Hematopoietic multipotent progenitor cell treated with erythropoietin and hydrocortisone succinate and interleukin-3 and kit ligand, for 8 days (in vitro differentiated cells): ENCODE measurements around the gene C14orf132.
"Not testable (repeated sequence)": the region's sequence is repeated elsewhere in the genome, so short reads cannot be mapped to it uniquely, and the experiment has no call there.

ENCODE experiments used
- DNase-seq: peaks from one replicate; pipeline ENCODE4 v3.0.0-alpha.2; 2015

The C14orf132 gene

DNA sequence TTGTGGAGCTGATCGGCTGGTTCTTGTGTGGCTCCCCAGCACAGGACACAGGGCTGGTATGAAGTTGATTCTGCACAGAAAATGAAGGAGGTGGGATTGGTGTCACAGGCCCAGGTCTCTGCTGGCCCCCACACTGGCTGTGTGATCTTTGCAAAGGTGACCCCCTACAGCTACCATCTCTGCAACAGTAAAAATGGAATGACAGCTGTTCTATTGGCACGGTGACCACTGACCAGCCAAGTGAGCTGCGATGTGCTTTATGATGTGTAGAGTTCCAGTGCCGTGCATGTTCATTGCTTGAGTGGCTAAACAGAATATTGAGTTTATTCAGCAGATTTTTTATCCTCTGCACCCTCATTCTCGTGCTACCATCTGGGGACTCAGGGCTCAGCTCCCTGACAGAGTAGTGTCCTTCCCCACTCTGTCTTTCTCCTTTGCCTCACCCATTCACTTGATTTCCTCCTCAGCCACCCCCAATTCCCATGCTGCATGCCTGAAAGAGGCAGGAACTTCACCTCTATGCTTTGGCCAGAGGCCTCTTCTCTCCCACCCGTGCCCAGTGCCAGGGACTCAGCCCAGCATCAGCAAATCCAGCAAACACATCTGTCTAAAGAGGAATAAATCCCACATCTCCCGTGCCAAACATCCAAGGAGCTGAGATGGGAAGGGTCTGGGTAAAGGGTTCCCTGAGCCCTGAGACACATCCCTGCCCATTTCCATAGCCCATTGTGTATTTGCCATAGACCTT lies 21.2 kb downstream of the C14orf132 start:
- DNase-seq = no peak

DNA sequence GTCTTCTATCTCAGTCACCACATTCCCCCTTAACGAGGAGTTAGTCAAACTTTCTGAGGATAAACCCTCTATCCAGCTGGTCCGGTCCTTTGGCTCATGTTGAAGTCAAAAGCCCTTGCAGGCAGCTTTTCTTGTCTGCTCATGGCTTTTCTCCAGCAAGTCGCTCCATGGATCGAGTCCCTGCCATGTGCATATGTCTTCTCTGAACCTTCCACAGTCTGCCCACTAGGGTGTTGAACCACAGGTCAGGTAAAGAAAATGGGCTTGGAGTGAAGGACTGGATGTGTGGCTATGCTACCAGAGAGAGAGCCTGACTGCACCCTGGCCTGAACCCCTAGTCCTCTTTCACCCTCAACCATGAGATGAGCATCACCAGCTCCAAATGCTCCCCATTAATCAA lies 22.8 kb downstream of the C14orf132 start:
- no peak for DNase-seq

DNA sequence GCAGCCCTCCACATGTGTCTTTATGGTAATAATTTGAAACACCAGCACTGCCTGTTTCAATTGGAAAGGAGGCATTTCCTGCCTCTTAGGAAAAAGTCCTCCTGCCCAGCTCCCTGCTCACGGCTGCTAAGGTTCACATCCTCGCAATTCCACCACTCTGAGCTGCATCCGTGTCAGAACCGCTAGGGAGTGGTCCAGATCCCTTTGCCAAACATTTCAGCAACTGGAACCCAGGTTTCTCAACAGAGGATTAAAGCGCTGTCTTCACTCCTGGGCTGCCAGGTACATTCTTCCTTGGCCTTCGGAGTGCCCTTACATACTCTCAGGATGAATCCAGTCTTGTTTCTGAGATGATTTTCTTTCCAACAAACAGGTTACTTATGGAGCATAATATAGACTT lies 23.3 kb downstream of the C14orf132 start:
- DNase-seq = no peak

DNA sequence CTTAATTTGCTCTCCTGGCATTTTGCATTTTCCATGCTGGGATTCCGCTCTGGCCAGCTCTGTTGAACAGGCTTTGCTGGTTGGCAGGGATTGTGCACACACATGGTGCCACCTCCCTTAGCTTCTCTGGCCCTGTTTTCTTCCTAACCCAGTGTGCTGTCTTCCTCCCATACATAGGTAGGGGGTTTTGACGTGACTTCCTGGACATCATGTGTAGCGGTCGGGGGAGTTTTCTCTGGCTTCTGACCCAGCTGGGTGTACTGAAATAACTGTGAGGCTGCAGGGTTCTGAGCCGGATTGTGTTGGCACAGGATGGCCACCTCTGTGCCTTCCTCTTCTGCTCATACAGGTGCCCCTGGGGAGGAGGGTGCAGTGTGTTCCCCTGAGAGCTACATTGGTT lies 25.7 kb downstream of the C14orf132 start:
- no peak for DNase-seq

DNA sequence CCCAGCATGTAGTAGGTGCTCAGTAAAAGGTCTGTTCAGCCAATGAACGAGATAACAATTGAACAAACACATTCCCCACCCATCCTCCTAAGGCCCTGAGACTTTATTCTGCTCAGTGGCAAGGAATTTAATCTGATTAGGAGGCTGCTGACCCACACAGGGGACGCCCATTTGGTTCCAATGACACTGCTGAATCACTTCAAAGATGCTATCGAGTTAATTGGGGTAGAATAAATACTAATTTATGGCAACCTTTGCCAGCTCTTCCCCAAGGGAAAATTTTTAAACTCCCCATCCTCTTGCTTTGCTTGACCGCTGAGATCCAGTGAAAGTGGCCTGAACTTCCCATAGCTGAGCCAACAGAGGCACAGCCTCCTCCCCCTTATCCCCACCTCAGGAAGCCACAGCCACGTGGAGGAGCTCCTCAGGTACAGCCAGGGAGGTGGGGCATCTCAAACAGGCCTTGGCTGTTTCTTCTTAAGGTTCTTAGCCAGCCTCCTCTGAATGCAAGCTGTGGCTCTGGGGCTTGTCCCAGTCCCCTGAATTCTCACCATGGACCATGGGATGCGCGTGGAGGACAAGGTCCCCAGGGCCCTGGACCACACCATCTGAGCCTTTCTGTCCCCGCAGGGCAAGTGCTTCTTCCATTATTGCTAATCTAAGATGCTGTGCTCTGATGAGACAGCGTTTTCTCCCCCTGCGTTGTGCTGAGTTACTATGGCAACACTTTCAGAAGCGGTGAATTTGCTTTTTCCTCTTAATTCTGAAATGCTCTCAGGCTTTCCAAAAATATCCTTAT lies 26.7 kb downstream of the C14orf132 start:
- no peak for DNase-seq

DNA sequence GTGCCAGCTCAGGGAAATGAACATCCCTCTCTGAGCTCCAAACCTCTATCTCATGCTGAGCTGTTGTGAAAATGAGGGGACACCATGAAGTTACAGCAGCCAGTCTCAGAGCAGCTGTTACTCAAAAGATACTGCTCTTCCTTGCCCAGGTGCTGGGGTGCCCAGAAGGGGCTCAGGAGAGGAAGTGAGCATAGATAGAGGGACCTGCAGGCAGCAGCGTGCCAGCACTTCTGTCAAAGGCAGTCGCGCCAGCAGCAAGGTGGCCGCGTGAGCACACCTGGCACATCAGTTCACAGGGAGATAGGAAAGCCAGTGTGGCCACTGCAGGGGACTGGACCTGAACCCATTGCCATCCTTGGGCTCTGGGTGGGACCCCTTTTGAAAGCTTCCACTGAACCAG lies 27.8 kb downstream of the C14orf132 start:
- DNase-seq = no peak

DNA sequence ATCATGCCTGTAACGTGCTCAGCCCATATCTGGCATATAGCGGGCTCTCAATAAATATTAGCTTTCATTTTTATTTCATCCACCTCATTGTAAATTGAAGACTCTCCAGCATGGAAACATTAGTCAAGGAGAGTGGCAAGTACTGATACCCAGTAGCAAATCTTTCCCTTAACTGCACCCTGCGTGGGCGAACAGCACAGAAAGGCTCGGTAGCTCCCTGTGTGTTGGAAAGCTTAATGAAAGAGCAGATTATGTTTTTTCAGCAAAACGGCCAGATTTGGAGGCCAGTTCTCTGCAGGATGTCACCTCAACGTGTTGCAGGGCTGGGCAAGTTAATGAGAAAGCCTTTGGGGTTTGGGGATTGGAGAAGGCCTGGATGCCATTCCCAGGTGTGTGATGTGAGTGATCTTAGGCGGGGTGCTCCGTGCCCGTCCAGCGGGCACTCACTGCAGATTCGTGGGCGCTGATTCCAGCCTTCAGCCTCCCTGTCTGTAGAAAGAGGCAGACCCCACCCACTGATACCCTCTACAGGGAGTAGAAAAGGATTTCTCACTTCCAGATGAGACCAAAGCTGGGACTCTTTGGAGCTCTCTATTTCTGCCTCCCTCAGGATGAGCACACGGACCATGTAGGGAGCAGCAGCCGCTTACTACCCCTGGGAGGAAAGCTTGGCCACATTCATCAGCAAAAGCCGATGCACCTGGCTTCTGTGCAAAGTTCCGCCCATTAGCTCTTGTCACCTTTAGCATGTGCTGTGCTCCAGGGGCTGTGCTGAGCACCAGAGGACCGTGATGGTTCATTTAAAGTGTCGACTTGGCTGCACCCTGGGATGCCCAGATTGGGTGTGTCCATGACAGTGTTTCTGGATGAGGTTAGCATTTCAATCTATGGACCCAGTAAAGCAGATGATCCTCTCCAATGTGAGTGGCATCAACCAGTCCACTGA lies 29.1 kb downstream of the C14orf132 start:
- DNase-seq = no peak

DNA sequence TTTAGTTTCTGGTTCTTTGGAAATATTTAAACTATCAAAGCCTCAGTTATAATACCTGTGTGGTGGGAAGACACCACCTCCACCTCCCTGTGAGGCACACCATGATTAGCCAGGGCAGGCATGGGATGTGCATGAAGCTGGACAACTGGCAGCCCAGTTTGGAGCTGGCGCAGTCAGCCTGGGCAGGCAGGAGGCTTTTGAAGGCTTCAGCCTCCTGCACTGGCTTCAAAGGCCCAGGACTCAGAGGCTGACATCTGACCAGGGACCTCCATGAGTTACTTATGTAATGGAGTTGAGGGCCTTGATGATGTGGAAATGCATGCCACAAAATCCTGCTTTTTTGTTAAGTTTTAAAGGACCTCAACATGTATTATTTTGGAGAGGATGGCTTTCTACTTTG lies 30.3 kb downstream of the C14orf132 start:
- DNase-seq = no peak

DNA sequence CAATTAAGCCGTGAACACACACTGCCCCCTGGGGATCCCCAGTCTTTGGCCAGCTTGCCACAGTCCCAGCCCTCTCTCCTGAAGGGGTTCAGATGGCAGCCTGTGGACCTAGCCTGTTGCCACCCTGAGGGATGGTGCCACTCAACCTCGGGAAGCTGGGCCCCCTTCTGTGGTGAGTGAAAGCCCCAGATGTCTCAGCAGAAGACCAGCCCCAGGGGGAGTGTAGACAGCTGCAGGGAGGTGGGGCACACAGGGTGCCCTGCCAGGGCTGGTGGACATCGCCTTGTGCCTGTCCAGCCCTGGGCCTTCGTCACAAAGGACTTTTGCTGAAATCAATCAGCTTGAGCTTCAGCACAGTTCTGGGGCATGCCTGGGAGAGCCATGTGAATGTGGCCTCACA lies 32.4 kb downstream of the C14orf132 start:
- no peak for DNase-seq

DNA sequence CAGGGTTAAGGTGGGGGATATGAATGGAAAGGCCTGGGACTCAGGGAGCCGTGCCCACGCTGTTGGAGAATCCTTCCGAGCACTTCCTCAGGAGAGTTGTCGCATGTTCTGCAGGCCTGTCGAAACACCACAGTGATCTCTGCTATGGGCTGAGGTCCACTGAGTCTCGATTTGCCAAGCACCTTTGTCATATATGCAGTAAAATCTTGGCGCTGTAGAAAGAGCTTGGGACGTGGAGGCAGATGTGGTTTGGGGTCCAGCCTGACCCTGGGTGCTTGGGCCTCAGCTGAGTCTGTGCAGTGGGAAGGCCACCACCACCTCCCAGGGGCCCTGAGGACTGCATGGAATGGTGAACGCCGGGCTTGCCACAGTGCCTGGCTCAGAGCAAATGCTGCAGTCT lies 32.9 kb downstream of the C14orf132 start:
- no peak for DNase-seq

DNA sequence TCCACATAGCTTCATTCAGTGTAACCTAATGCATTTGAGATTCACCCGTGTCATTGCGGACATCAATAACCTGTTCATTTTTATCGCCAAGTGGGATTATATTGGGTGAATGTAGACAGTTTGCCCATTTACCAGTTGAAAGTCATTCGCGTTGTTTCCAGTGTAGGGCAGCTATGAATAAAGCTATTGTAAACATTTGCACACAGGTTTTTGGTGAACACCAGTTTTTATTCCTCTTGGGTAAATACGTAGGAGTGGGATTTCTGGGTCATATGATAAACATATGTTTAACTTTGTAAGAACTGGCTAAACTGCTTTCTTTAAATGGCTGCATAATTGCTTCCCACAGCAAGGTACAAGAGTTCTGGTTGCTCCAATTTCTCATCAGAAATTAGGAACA lies 33.6 kb downstream of the C14orf132 start:
- DNase-seq = no peak

DNA sequence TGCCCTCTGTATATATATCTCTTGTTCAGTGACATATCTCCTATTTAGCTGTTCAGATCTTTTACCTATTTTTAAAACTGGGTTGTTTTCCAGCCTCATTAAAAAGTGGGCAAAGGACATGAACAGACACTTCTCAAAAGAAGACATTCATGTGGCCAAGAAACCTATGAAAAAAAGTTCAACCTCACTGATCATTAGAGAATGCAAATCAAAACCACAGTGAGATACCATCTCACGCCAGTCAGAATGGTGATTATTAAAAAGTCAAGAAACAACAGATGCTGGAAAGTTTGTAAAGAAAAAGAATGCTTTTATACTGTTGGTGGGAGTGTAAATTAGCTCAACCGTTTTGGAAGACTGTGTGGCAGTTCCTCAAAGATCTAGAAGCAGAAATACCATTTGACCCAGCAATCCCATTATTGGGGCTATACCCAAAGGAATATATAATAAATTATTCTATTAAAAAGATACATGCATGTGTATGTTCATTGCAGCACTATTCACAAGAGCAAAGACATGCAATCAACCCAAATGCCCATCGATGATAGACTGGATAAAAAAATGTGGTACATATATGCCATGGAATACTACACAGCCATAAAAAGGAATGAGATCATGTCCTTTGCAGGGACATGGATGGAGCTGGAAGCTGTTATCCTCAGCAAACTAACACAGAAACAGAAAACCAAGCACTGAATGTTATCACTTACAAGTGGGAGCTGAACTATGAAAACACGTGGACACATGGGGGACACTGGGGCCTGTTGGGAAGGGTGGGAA lies 34.3 kb downstream of the C14orf132 start:
- DNase-seq = not testable (repeated sequence)

DNA sequence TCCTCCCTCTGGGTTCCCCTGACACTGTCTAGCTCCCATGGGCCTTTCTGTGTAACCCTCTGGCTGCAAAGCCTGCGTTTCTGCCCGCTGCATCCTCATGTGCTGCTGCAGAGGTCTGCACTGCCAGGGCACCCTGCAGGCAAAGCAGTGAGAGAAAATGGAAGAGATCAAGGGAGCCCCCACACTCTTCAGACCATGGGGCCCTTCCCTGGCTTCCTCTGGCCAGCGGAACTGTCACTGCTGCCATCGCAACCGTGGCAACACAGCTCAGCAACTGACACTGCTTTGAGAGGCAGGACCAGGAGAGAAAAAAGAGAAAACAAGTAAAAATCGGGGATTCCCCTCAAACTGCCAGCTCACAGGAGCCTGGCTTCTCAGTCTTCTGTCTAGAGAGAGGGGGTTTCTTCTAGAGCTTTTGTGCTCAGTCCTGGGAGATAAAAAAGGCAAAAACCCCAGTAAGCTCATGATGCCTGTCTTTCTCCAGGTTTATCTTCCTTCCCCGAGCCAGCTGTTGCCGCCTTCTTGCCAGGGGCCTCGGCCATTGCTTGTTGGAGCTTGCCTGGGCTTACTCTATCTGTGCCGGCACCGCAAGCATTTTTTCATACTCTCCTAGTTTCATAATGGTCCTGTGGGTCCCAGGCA lies 38.9 kb downstream of the C14orf132 start:
- no peak for DNase-seq

DNA sequence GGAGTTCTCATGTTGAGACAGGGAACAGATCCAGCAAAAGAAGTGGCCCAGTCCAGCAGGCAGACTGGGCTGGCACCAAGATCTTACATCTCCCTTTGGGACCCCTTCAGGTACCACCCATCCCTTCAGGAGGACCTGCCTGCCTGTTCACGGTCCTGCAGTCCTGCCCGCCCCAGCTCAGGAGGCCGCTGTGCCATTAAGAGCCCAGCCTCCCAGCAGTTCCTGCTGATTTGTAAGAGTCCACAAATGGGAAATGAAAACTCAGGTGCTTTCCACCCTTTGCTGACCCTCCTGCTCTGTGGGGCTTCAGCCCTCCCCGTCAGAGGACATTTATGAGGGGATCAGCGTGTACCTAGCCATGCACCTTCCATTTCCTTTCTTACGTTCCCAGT lies 39.5 kb downstream of the C14orf132 start:
- DNase-seq = no peak

DNA sequence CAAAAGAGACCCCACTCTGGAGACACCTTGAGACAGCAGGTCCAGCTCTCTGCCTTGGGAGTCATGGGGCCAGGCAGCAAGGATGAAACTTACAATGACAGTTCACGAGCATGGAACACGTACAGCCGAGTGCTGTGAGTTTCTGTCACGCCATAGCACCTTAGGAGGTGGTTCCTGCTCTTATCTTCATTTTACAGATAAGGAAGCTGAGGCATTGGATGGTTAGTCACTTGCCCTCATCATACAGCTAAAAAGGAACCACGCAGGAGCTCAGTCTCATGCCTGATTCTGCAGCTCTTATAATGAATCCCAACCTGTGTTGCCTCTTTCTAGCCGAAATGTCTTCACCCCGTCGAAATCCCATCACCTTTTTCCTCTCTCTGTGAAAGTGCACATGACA lies 39.9 kb downstream of the C14orf132 start:
- DNase-seq = no peak

DNA sequence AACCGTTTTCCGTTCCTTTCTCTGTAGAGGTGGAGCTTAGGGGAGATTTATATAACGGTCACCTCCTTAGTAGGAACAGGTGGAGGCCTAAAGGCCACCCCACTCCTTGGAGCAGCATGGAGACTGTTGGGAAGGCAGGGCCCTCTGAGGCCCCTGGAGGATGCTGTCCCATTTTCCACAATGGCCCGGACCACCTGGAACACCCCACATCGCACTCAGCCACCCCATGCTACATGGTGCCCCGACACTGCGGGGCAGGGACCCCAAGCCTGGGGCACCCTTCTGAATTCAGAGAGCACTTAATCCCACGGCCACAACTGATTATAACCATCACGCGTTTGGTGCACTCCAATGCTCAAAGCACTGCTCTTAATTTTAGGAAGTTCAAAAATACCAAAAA lies 41.4 kb downstream of the C14orf132 start:
- no peak for DNase-seq

DNA sequence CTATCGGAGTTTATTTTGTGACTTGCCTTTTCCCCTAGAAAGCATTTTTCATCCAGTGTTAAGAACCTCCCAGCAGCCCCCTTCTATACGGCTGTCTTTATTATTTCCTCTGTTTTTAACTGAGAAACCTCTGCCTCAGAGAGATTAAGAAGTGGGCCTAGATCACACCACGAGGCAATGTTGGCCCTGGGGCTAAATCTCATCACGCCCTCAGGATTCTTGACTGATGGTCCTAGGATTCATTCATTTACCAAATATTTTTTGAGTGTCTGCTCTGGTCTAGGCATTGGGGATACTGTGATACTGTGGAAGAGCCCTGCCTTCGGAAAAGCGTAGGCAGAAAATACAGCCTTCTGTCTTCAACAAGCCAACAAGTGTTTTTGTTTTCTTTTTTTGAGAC lies 42.1 kb downstream of the C14orf132 start:
- no peak for DNase-seq

DNA sequence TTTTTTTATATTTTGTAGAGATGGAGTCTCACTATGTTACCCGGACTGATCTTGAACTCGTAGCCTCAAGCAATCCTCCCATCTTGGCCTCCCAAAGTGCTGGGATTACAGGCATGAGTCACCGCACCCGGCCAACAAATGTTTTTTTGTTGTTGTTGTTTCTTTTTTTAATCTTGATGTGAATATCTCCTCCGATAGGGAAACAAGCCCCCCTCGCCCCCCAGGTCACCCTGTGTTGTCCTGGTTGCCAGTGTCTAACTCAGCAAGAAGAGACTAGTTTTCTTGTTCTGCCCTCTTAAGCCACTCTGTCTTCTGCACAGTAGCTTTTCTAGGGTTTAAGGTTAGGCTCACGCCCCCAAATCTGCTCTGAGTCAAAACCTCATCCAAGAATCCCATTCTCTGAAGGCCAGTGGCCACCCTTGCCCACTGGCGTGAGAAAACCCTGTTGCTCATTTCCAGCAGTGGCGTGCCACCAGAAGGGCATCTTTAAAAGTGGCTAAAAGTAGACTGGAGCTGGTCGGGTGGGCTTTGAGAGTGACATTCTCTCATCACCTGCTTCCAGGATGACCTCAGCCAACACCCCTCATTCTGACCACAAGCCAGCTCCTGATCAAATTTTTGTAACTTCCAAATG lies 42.7 kb downstream of the C14orf132 start:
- DNase-seq = no peak

DNA sequence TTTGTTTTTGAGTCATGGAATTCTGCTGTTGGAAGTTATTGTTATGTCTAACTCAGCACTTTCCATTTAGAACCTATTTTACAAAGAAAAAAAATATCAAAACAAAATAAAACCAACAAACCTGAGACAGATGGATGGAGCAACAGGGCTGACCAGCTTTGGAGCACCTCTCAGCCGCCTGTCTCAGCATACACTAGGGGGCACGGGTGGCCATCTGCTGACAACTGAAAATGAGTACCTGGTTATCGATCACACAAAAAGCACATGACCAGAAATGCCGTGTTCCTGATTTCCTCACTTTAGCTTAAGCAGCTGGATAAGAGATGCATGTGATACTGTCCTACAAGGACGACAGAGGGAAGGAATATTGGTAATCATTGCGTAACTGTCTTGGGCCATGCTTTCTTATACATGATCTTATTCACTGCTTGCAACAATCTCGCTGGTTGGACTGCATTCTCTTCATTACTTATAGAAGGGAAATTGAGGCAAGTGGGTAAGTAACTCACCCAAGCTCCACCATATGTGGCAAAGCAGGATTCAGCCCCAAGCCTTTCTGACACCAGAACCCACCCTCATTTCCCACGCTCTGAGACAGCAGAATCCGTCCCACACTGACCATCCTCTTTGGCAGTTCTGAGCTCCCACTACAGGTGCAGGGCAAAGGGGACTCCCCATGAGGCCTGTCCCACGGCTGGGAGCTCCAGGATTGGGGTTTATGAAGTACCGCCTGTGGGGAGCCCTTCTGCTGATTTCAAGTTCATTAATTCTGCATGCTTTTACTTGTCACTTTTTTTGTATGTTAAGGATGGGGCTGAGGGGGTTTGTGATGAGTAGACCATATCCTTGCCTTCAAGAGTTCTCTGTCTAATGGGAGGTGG lies 43.5 kb downstream of the C14orf132 start:
- no peak for DNase-seq

DNA sequence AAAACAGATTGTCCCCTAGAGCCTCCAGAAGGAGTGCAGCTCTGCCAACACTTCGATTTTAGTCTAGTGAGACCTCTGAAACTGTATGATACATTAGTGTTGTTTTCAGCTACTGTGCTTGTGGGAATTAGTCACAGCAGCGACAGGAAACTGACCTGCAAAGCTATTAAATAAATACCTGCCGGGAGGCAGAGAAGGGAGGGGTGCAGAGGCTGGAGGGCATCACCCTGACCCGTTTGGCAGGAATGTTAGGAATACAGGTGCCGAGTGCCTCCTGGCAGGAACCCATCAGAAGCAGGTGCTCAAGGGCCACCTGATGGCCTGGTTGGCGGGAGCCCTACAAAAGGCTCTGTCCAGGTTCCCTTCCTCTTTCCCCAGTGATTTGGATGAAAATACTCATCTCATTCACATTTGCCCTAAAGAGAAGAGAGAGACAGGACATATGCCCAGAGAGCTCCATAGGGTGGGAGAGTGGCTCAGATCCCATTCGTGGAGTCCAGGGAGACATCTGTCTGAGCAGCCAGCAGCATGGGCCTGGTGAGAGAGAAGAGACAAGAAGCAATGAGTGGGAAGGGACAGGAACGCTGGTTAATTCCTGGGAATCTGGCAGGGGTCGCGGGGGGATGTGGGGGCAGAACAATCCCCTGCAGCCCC lies 44.6 kb downstream of the C14orf132 start:
- no peak for DNase-seq
